Measurements from ENCODE around the gene SGPL1.

SGPL1 gene

DNA sequence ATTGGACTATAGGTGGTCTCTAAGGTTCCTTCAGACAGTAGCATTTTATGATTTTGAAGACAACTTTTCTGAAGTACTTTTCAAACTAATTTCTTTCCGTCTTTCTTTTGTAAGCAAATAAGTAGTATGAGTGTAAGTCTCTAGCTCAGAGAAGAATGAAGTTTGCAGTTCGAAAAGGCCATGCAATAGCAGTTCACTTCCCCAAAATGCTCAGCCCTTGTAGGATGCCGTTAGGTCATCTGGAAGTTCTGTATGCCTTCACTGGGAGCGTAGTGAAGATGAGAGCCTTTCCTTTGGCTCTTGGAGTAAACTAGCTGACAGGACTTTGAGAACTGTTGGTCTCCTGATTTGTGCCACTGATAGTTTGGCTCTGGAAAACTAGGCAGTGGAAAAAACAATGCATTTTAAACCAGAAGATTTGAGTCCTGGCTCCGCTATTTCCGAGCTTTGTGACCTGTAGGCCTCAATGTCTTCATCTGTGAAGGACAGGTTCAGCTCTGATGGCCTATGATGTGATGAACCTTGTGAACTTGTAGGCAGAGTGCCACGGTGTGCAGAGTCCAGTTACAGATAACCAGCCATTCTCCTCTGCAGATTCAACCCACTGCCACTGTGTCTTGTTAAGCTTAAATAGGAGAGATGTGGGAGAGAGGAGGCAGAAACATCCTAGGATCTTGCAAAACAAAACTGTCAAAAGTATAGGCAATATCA, 18.8 kb downstream of the SGPL1 start:
- in situ Hi-C loops (cut with MboI; ENCODE audit: low sequenced_read_pairs, unreplicated experiment): no loop called here
- TF ChIP-seq, protein P1, sequence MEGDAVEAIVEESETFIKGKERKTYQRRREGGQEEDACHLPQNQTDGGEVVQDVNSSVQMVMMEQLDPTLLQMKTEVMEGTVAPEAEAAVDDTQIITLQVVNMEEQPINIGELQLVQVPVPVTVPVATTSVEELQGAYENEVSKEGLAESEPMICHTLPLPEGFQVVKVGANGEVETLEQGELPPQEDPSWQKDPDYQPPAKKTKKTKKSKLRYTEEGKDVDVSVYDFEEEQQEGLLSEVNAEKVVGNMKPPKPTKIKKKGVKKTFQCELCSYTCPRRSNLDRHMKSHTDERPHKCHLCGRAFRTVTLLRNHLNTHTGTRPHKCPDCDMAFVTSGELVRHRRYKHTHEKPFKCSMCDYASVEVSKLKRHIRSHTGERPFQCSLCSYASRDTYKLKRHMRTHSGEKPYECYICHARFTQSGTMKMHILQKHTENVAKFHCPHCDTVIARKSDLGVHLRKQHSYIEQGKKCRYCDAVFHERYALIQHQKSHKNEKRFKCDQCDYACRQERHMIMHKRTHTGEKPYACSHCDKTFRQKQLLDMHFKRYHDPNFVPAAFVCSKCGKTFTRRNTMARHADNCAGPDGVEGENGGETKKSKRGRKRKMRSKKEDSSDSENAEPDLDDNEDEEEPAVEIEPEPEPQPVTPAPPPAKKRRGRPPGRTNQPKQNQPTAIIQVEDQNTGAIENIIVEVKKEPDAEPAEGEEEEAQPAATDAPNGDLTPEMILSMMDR (IDR thresholded peaks at IDR 0.05; ENCODE audit: borderline replicate concordance, control extremely low read depth, extremely low read depth, insufficient read depth, missing control alignments): no peak
- no peak for DNase-seq (ENCODE audit: low spot score)

DNA sequence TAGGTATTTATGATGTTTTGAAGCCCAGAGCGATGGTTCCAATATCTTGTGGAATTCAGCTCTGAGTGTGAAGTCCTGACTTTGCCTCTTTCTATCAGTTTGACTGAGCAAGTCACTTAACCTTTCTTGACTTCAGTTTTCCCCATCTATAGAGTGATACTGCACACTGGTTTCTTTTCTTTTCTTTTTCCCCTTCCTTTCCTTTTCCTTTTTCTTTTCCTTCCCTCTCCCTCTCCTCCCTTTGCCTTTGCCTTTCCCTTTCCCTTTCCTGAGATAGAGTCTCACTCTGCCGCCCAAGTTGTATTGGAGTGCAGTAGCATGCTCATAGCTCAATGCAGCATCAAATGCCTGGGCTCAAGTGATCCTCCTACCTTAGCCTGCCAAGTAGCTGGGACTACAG, 20.6 kb downstream of the SGPL1 start:
- TF ChIP-seq, protein P1 (IDR thresholded peaks at IDR 0.05; ENCODE audit: borderline replicate concordance, control extremely low read depth, extremely low read depth, insufficient read depth, missing control alignments): no peak
- no peak for DNase-seq (ENCODE audit: low spot score)
- in situ Hi-C loops (cut with MboI; ENCODE audit: low sequenced_read_pairs, unreplicated experiment): no loop called here

GRCh38 chr10:70837660-70838059, 21.9 kb downstream of the SGPL1 start:
- DNase-seq (ENCODE audit: low spot score): no peak
- TF ChIP-seq, protein P1 (IDR thresholded peaks at IDR 0.05; ENCODE audit: borderline replicate concordance, control extremely low read depth, extremely low read depth, insufficient read depth, missing control alignments): no peak
- in situ Hi-C loops (cut with MboI; ENCODE audit: low sequenced_read_pairs, unreplicated experiment): no loop called here

DNA sequence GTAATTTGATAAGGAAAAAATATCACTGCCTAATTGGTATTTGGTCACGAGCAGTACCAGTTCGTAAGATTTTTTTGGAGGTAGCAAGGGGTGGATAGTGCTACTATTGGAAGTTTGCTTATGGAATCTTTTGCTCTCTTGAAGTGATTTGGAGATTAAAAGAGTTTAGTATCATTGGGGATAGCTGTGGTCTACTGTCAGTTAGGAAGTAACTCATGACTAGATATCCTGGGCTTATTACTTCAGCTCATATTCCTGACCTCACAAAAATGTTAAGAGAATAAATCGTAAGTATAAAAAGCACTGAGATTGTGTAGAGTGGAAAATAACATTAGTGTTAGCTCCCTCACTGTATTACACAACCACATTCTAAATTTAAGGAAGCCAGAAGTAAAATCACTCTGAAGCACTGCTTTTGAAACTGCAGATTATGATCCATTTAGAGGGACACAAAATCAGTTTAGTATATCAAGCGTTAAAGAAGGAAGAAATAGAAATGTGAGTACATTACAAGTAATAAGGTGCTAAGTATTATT, 22.6 kb downstream of the SGPL1 start:
- in situ Hi-C loops (cut with MboI; ENCODE audit: low sequenced_read_pairs, unreplicated experiment): no loop called here
- TF ChIP-seq, protein P1 (IDR thresholded peaks at IDR 0.05; ENCODE audit: borderline replicate concordance, control extremely low read depth, extremely low read depth, insufficient read depth, missing control alignments): no peak
- no peak for DNase-seq (ENCODE audit: low spot score)

DNA sequence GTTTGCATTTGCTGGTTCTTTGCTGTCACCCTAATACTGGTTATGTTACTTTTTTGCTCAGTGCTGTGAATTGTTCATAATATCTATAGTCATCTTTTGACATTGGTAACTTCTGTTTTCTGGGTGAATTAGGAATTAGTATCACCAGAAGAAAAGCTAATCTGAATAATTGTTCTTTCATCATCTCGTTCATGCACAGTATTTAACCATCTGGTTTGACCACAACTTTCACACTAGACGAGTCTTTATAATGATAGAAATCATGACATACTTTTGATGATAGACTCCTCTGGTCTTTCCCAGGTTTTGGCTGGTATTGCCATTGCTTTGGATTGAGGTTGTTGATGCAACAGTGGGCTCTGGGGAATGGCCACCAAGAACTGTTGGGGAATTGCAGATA, 25.1 kb downstream of the SGPL1 start:
- DNase-seq (ENCODE audit: low spot score): no peak
- in situ Hi-C loops (cut with MboI; ENCODE audit: low sequenced_read_pairs, unreplicated experiment): no loop called here
- TF ChIP-seq, protein P1 (IDR thresholded peaks at IDR 0.05; ENCODE audit: borderline replicate concordance, control extremely low read depth, extremely low read depth, insufficient read depth, missing control alignments): no peak

- DNase-seq (ENCODE audit: low spot score): no peak
- in situ Hi-C loops (cut with MboI; ENCODE audit: low sequenced_read_pairs, unreplicated experiment): no loop called here
- TF ChIP-seq, protein P1 (IDR thresholded peaks at IDR 0.05; ENCODE audit: borderline replicate concordance, control extremely low read depth, extremely low read depth, insufficient read depth, missing control alignments): no peak
Observed at GRCh38 chr10:70843333-70843732, 27.6 kb downstream of the SGPL1 start.
